BLaER1 treated with 17β-estradiol and CSF1 and Interleukin-3, amounts not matched to agents 10 nM and 100 nM (cell line): ENCODE results near the gene HSPA12B.

ENCODE experiments used
- H3K27ac ChIP-seq, 11 experiments: shearing (Covaris generic); formaldehyde crosslinking; 2 replicates each; pipeline ENCODE4 v1.8.1; 2022
- H3K27me3 ChIP-seq, 11 experiments: shearing (Covaris generic); formaldehyde crosslinking; 2 replicates each; pipeline ENCODE4 v1.8.1; 2022
- H3K36me3 ChIP-seq, 11 experiments: shearing (Covaris generic); formaldehyde crosslinking; 2 replicates each; pipeline ENCODE4 v1.8.1; 2022
- H3K4me1 ChIP-seq, 10 experiments: shearing (Covaris generic); formaldehyde crosslinking; 2 replicates each; pipeline ENCODE4 v1.8.1; 2022
- H3K4me2 ChIP-seq, 11 experiments: shearing (Covaris generic); formaldehyde crosslinking; 2 replicates each; pipeline ENCODE4 v1.8.1; 2022
- H3K4me3 ChIP-seq, 10 experiments: shearing (Covaris generic); formaldehyde crosslinking; 2 replicates each; pipeline ENCODE4 v1.8.1; 2022
- H3K9ac ChIP-seq, 11 experiments: shearing (Covaris generic); formaldehyde crosslinking; 2 replicates each; pipeline ENCODE4 v1.8.1; 2022
- H3K9me3 ChIP-seq, 11 experiments: shearing (Covaris generic); formaldehyde crosslinking; replicated peaks in 1 of 11; 2 replicates each; pipeline ENCODE4 v1.8.1; 2022
- H4K20me1 ChIP-seq, 11 experiments: shearing (Covaris generic); formaldehyde crosslinking; 2 replicates each; pipeline ENCODE4 v1.8.1; 2022
- Cebpa-rat ChIP-seq, 11 experiments: shearing (Covaris generic); IDR thresholded peaks; 2 replicates each; pipeline ENCODE4 v1.8.1; 2022

Gene HSPA12B

GRCh38 chr20:3691306-3691705, 41.2 kb upstream of the HSPA12B start:
- Histone ChIP-seq H3K9me3 (peaks cover 0 to 3% (median under 1%) of the 10 kb centered on the region in 11 experiments; a peak in 6 of 22 replicates), H3K27me3 (no peaks in the 10 kb centered on the region), H3K27ac (no peak overlapping the region), H3K9ac (no peak overlapping the region), H3K4me2 (no peak overlapping the region), H3K4me1 (peaks cover 0 to 18% (median 9%) of the 10 kb centered on the region in 10 experiments; a peak in 10 of 20 replicates), H4K20me1 (peaks cover 0 to 98% (median 0%) of the 10 kb centered on the region in 11 experiments; a peak in 8 of 22 replicates), H3K36me3 (peaks cover 0 to 89% (median 0%) of the 10 kb centered on the region in 11 experiments; a peak in 5 of 22 replicates), H3K4me3 (no peak overlapping the region)
- TF ChIP-seq Cebpa-rat (IDR thresholded peaks at IDR 0.05): no peak

- no peak overlapping the region for H3K4me2 ChIP-seq
- H3K4me3 ChIP-seq: no peak overlapping the region
- no peak overlapping the region for H3K27ac ChIP-seq
- TF ChIP-seq Cebpa-rat (IDR thresholded peaks at IDR 0.05): no peak
- H3K9ac ChIP-seq: no peak overlapping the region
- H3K4me1 ChIP-seq: peaks cover 0 to 13% (median 3%) of the 10 kb centered on the region in 10 experiments; a peak in 10 of 20 replicates
- H3K36me3 ChIP-seq: peaks cover 0 to 95% (median 0%) of the 10 kb centered on the region in 11 experiments; a peak in 5 of 22 replicates
- H4K20me1 ChIP-seq: peaks cover 0 to 99% (median 0%) of the 10 kb centered on the region in 11 experiments; a peak in 8 of 22 replicates
- no peaks in the 10 kb centered on the region for H3K27me3 ChIP-seq
- peaks cover 0 to 7% (median 3%) of the 10 kb centered on the region in 11 experiments; a peak in 6 of 22 replicates for H3K9me3 ChIP-seq
These were observed 40.6 kb upstream of the HSPA12B start for GRCh38 chr20:3691897-3692296.

- 0 out of 20 replicates have a peak, but pooled peaks cover 0 to 6% (median 0%) of the 10 kb centered on the region in 10 experiments for H3K4me1 ChIP-seq
- H3K9ac ChIP-seq: no peak overlapping the region
- TF ChIP-seq Cebpa-rat (IDR thresholded peaks at IDR 0.05): no peak
- no peak overlapping the region for H3K27ac ChIP-seq
- H4K20me1 ChIP-seq: peaks cover 0 to 99% (median 0%) of the 10 kb centered on the region in 11 experiments; a peak in 8 of 22 replicates
- H3K27me3 ChIP-seq: no peaks in the 10 kb centered on the region
- H3K4me2 ChIP-seq: no peak overlapping the region
- peaks cover 0 to 16% (median 3%) of the 10 kb centered on the region in 11 experiments; a peak in 6 of 22 replicates for H3K9me3 ChIP-seq
- H3K4me3 ChIP-seq: no peak overlapping the region
- H3K36me3 ChIP-seq: peaks cover 0 to 100% (median 0%) of the 10 kb centered on the region in 11 experiments; a peak in 5 of 22 replicates
These were observed 39.7 kb upstream of the HSPA12B start for GRCh38 chr20:3692706-3693294.

GRCh38 chr20:3693376-3693775, 39.1 kb upstream of the HSPA12B start:
- Histone ChIP-seq H3K4me3 (no peak overlapping the region), H3K4me1 (0 out of 20 replicates have a peak, but pooled peaks cover 0 to under 1% (median 0%) of the 10 kb centered on the region in 10 experiments), H3K36me3 (peaks cover 0 to 100% (median 0%) of the 10 kb centered on the region in 11 experiments; a peak in 5 of 22 replicates), H3K9me3 (peaks cover 0 to 16% (median 3%) of the 10 kb centered on the region in 11 experiments; a peak in 6 of 22 replicates), H3K27me3 (no peaks in the 10 kb centered on the region), H4K20me1 (peaks cover 0 to 99% (median 0%) of the 10 kb centered on the region in 11 experiments; a peak in 8 of 22 replicates), H3K4me2 (no peak overlapping the region), H3K9ac (no peak overlapping the region; a peak in 1 of 22 replicates), H3K27ac (no peak overlapping the region)
- no peak for TF ChIP-seq Cebpa-rat (IDR thresholded peaks at IDR 0.05)

- TF ChIP-seq Cebpa-rat (IDR thresholded peaks at IDR 0.05): no peak
- Histone ChIP-seq H3K9ac (no peak overlapping the region), H3K4me3 (no peak overlapping the region), H3K36me3 (peaks cover 0 to 100% (median 0%) of the 10 kb centered on the region in 11 experiments; a peak in 5 of 22 replicates), H3K9me3 (peaks cover 0 to 16% (median 3%) of the 10 kb centered on the region in 11 experiments; a peak in 6 of 22 replicates), H4K20me1 (peaks cover 0 to 99% (median 0%) of the 10 kb centered on the region in 11 experiments; a peak in 8 of 22 replicates), H3K4me1 (no peaks in the 10 kb centered on the region), H3K27me3 (no peaks in the 10 kb centered on the region), H3K4me2 (no peak overlapping the region), H3K27ac (no peak overlapping the region)
These were observed 37.6 kb upstream of the HSPA12B start for GRCh38 chr20:3694864-3695263.

- peaks cover 0 to 100% (median 0%) of the 10 kb centered on the region in 11 experiments; a peak in 5 of 22 replicates for H3K36me3 ChIP-seq
- peaks cover 0 to 97% (median 0%) of the 10 kb centered on the region in 11 experiments; a peak in 8 of 22 replicates for H4K20me1 ChIP-seq
- H3K9ac ChIP-seq: no peak overlapping the region
- no peaks in the 10 kb centered on the region for H3K27me3 ChIP-seq
- TF ChIP-seq Cebpa-rat (IDR thresholded peaks at IDR 0.05): no peak
- no peaks in the 10 kb centered on the region for H3K4me1 ChIP-seq
- no peak overlapping the region for H3K27ac ChIP-seq
- no peak overlapping the region for H3K4me2 ChIP-seq
- H3K4me3 ChIP-seq: no peak overlapping the region
- H3K9me3 ChIP-seq: peaks cover 0 to 16% (median 3%) of the 10 kb centered on the region in 11 experiments; a peak in 6 of 22 replicates
These were observed 36.3 kb upstream of the HSPA12B start for GRCh38 chr20:3696200-3696599.

GRCh38 chr20:3696745-3697587, 35.5 kb upstream of the HSPA12B start:
- TF ChIP-seq Cebpa-rat (IDR thresholded peaks at IDR 0.05): no peak
- H3K4me2 ChIP-seq: no peak overlapping the region

GRCh38 chr20:3697588-3698305, 34.7 kb upstream of the HSPA12B start:
- no peak overlapping the region for H3K9ac ChIP-seq
- H3K4me2 ChIP-seq: no peak overlapping the region
- H3K4me3 ChIP-seq: no peak overlapping the region
- TF ChIP-seq Cebpa-rat (IDR thresholded peaks at IDR 0.05): no peak
- H4K20me1 ChIP-seq: peaks cover 0 to 97% (median 0%) of the 10 kb centered on the region in 11 experiments; a peak in 8 of 22 replicates
- H3K27me3 ChIP-seq: no peaks in the 10 kb centered on the region
- H3K36me3 ChIP-seq: peaks cover 0 to 100% (median 0%) of the 10 kb centered on the region in 11 experiments; a peak in 5 of 22 replicates
- H3K27ac ChIP-seq: no peak overlapping the region
- H3K9me3 ChIP-seq: peaks cover 0 to 16% (median 3%) of the 10 kb centered on the region in 11 experiments; a peak in 6 of 22 replicates
- no peaks in the 10 kb centered on the region for H3K4me1 ChIP-seq

More at GRCh38 chr20:3696745-3697587, 35.5 kb upstream of the HSPA12B start:
- Histone ChIP-seq H3K27me3 (no peaks in the 10 kb centered on the region), H3K4me3 (no peak overlapping the region), H3K4me1 (no peaks in the 10 kb centered on the region), H3K36me3 (peaks cover 0 to 100% (median 0%) of the 10 kb centered on the region in 11 experiments; a peak in 4 of 22 replicates), H4K20me1 (peaks cover 0 to 97% (median 0%) of the 10 kb centered on the region in 11 experiments; a peak in 8 of 22 replicates), H3K9ac (no peak overlapping the region), H3K27ac (no peak overlapping the region), H3K9me3 (peaks cover 0 to 16% (median 3%) of the 10 kb centered on the region in 11 experiments; a peak in 6 of 22 replicates)
